Esophagus muscularis mucosa (tissue), 4 donors: ENCODE results near the gene GREB1.

Experiments
- CTCF ChIP-seq, 3 experiments: fragments of 200-600 bp in 2 of 3; fragments of 450-650 bp in 1 of 3; sonication (generic) in 2 of 3; IDR thresholded peaks; one replicate each; pipeline ENCODE4 v1.5.1; 2017 to 2019; ENCODE audit warnings: antibody characterized with exemption in 3 of 3, mild to moderate bottlenecking in 2 of 3, moderate library complexity in 1 of 3
- EP300 ChIP-seq: sonication (generic); formaldehyde crosslinking; IDR thresholded peaks from one replicate; pipeline ENCODE4 v1.6.1; 2017; ENCODE audit warnings: antibody characterized with exemption
- POLR2A ChIP-seq: fragments of 450-650 bp; IDR thresholded peaks from one replicate; pipeline ENCODE4 v1.6.1; 2017; ENCODE audit warnings: antibody characterized with exemption, moderate library complexity, mild to moderate bottlenecking, low read depth
- POLR2AphosphoS5 ChIP-seq, 2 donors: sonication (generic); formaldehyde crosslinking; IDR thresholded peaks; one replicate each; pipeline ENCODE4 v1.6.1; 2017; ENCODE audit warnings: antibody characterized with exemption in 2 of 2

DNA sequence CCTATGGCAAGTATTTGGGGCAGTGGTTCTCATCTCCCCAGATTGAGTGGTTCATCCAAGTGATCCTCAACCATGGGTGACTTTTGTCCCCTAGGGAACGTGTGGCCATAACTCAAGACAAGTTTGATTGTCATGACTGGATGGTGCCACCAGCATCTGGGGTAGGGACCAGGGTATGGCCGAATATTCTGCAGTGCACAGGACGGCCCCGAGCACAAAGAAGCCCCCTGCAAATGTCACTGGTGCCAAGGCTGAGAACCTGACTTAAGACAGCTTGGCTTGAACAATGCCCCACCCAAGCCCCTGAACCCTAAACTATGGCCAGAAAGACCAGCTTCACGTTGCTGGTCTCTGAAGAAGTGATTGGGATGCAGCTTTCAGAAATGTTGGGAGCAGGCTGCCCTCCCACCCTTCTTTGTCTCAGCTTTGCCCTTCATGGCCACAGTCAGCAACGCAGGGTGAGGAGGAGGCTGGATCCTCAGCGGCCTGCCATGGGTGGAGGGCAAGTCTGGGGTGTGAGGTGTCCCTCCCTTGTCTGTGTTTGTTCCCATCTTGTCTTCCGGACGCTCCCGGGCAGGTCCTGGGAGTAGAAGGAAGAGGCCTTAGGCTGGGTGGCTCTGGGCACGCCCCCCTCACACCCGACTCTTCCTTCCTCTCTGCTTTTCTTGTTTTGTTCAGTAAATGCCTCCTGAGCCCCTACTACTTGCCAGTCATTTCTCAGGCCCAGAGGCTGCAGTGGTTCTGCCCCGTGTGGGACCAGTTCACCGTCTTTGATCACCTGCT, 43.4 kb downstream of the GREB1 start:
- TF ChIP-seq CTCF (IDR thresholded peaks at IDR 0.05) (no peak), POLR2A (no peak), EP300 (no peak), POLR2AphosphoS5 (IDR thresholded peaks at IDR 0.05) (no peak)
